Measurements from ENCODE around the gene OLIG1. TPM values are rescaled to one million over a fixed set of nuclear protein-coding genes. Genes with fewer than 3 reads are reported as not detected.

OLIG1 gene
- total RNA-seq: not detected in 2 replicates

GRCh38 chr21:33069994-33070743 is at the start of gene OLIG1:
OLIG1 (plus strand) TSS chr21:33070141; CDS start chr21:33070247, 106 bp downstream.

GRCh38 chr21:33025489-33026442 is 44.2 kb upstream of the OLIG1 start, which contains the start of gene OLIG2:
OLIG2 (plus strand) TSS chr21:33025935; CDS start chr21:33026863, 928 bp downstream.

Other genes starting within 250 kb of the OLIG1 start
- not detected in 2 replicates for gene OLIG2, start 44.2 kb upstream of the OLIG1 start, total RNA-seq
- 2.1 and 8.4 TPM in 2 replicates for gene IFNAR2, start 159.8 kb downstream of the OLIG1 start, total RNA-seq
- gene IL10RB, start 196.2 kb downstream of the OLIG1 start, total RNA-seq: 42.1 and 61.0 TPM in 2 replicates

All from myometrial cell (primary cell).